HG02623 (cell line): ENCODE results near the gene MAPT.

Experiments
- ATAC-seq: cut with Tn5 transposase; IDR thresholded peaks from one replicate; pipeline ENCODE4 v1.9.1; 2021; ENCODE audit warnings: moderate library complexity; ENCODE audit not compliant: unreplicated experiment

Gene MAPT

GRCh38 chr17:46026166-46027047 is 132.1 kb downstream of the MAPT start:
- ATAC-seq, result no peak

GRCh38 chr17:46027048-46027975 is 133.0 kb downstream of the MAPT start:
- no peak for ATAC-seq

DNA sequence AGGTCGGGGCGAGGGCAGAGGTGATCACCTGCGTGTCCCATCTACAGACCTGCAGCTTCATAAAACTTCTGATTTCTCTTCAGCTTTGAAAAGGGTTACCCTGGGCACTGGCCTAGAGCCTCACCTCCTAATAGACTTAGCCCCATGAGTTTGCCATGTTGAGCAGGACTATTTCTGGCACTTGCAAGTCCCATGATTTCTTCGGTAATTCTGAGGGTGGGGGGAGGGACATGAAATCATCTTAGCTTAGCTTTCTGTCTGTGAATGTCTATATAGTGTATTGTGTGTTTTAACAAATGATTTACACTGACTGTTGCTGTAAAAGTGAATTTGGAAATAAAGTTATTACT is 133.6 kb downstream of the MAPT start:
- no peak for ATAC-seq

DNA sequence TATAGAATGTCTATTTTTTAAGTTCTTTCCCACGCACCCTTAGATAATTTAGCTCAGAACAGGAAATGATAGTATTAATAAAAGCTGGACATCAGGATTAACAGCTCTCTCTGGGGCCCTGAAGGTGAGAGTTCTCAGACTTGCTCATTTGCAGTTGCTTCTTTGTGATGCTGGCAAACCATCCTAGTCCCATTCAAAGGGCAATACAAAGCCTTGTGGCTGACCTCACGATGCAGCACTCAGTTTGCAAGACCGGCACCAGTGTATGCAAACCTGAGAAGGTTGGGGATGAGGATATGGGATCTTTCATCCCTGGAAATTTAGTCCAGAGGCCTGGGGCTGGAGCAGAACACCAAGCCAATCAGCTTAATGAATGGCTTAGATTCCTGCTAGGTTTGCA is 134.0 kb downstream of the MAPT start:
- ATAC-seq, result no peak

DNA sequence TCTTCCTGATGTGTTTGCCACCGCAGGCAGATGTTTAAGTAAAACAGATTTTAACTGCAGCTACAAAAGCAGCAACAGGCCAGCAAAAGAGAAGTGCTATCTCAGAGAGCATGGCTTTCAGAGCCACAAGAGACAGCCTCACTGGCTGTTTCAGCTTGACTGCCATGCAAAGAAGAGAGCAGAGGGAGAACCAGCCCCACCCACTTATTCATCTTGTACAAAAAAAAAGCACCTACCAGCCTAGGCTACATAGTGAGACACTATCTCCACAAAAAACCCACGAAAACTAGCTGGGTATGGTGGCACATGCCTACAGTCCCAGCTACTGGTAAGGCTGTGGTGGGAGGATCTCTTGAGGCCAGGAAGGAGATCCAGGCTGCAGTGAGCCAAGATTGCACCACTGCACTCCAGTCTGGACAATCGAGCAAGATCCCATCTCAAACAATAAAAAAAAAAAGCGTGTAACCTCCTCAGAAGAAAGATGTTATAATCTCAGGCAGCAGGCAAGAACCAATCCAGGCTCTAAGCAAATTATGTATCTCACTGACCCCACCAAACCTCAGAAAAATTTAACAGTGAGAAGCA is 134.7 kb downstream of the MAPT start:
- no peak for ATAC-seq

DNA sequence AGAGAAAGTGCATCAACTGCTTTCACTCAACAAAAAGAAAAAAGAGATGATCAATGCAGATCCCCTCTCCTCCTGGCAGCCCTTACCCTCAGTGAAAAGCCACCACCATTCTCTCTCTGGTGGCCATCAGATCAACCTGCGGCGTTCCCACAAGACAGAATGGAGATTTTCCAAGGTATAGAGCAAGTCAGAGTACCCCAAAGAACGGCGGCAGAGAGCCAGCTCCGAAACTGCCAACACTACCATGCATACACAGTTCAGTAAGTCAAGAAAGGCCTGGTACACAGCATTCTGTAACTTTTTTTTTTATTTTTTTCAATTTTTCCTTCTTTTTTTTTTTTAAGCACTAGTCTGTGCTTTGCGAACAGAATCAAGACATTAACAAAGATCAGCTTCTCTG is 135.3 kb downstream of the MAPT start:
- ATAC-seq, result no peak

DNA sequence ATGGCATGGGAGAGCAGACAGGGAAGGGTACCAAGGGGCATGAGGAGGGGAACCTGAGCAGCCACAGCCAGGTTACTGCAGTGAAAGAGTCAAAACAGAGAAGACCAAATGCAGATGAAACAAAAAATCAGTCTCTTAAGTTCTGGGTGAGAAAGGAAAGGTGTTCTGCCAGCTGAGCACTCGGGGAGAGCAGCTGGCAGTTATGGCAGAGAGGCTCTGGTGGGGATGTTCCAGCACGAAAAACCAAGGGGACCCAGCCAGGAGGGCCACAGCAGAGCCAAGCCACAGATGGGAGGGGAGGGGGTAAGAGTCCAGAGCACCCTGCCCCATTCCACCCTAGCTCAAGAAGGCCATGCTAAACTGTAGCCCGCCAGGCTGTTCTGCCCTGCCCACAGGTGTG is 136.4 kb downstream of the MAPT start:
- ATAC-seq, result no peak

GRCh38 chr17:46031440-46031839 is 137.1 kb downstream of the MAPT start:
- ATAC-seq, result no peak

DNA sequence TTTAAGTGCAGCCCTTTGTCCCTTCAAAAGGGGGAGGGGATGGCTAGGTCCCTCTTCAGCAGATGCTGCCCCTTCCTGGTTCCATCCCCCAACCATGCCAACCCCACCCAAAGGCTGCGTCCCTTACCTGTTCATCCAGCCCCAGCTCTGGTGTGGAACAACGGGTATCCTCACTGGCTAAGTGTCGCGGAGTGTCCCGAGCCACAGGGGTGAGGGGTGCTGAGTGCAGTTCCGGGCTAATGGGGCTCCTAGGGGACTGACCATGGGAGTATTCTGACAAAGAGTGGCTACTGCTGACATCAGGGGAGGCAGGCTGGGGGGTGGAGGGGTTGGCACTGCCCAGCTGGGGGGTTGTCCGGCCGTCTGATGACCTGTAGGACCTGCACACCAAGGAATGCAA is 137.6 kb downstream of the MAPT start:
- ATAC-seq, result no peak

GRCh38 chr17:46032909-46033308 is 138.6 kb downstream of the MAPT start:
- ATAC-seq, result no peak

- ATAC-seq, result no peak
Observed at GRCh38 chr17:46033392-46033791, 139.0 kb downstream of the MAPT start.

GRCh38 chr17:46035112-46035818 is 140.9 kb downstream of the MAPT start:
- no peak for ATAC-seq

DNA sequence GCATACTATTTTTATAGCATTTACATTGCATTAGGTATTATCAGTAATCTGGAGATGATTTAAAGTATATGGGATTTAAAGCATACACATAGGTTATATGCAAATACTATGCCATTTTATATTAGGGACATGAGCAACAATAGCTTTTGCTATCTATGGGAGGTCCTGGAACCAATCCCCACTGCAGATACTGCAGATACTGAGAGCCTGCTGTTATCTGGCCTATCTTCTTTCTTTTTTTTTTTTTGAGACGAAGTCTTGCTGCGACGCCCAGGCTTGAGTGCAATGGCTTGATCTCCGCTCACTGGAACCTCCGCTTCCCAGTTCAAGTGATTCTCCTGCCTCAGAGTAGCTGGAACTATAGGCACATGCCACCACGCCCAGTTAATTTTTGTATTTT is 142.1 kb downstream of the MAPT start:
- ATAC-seq, result no peak

DNA sequence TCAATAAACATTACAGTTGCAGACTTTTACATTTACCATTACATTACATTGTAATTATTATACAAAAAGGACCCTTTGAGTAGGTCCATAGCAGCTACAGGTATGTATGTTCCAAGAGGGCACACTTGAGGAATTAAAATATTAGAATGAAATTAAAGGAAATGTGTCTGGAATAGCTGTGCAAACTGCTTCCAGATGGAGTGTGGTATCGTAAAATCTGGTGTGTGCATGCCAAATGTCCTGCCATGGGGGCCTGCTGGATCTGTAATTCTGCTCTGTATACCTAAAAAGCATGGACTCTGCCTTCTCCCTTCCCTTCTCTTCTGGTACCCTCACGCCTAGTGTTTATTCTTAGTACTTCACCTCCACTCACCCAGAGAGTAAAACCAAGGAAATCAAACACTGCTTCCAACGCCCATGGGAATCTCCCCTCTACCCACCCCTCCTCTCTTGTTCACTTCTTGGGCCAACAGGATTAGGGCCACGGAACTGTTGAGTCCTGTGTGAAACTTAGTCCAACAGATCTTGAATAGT is 143.4 kb downstream of the MAPT start:
- ATAC-seq, result no peak

- ATAC-seq, result no peak
Observed at GRCh38 chr17:46038414-46038813, 144.1 kb downstream of the MAPT start.

DNA sequence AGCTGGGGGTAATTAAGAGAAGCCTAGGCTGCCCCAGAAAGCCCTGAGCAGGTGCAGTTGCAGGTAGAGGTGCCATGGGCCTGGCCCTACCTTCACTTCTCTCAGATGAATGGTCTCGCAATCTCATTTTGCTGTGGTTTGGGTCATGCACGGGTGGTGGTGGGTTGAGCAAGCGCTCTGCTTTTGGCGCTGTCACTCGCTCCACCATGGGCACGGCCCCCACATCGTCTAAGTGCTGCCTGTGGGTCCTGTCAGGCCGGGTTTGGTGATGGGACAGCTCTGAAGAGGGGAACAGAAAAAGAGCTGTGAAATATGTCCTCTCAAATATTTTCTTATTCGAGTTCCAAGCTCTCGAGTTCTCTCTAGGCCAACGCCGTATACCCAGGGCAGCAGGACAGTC is 144.6 kb downstream of the MAPT start:
- no peak for ATAC-seq

DNA sequence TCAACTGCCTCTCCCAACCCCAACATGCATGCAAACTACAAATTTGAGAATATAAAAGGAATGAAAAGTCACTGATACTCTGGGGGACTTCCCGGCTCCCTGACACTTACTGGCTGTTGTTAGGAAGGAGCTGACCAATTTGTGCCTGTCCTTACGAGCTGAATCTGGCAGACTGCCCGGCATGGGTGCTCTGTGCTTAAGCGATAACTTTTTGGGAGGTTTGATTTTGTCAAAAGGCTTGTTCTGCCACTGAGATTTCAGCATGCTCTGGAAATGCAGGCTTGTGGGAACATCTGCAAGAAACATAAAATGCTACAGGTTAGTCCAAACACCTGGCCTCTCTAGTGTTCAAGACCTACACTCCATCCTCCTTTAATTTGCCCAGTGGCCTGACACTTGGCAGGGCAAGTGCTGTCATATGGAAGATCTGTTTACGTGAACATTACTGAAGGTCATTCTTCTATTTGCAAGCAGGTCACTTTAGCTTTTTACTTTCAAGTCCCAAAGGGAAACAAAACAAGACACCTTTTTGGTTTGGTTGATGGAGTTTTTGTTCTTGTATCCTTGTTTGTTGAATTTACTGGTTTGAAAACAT is 145.3 kb downstream of the MAPT start:
- no peak for ATAC-seq

DNA sequence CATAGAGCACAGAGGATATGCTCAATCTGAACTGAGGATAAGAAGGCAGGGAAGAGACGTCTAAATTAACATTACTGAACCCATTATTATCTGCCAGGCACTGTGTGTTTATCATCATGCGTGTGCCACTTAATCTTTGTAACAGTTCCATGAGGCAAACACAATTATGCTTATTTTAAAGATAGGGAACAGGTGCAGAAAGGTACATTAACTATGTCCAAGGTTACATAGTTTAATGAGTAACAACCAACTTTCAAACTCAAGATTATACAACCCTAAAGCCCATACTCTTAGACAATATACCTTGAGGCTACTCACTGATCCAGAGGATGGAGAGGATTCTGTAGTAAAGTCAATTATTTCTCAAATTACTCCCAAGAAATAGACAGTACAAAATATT is 147.9 kb downstream of the MAPT start:
- ATAC-seq, result no peak

GRCh38 chr17:46042925-46043324 is 148.6 kb downstream of the MAPT start:
- no peak for ATAC-seq

GRCh38 chr17:46043606-46044005 is 149.3 kb downstream of the MAPT start:
- no peak for ATAC-seq
